Kasumi-1 (cell line): ENCODE data around the gene SCT.

Source experiments
- DNase-seq, 2 experiments: peaks; one replicate each; lab custom pipeline; 2025; lab: John Stamatoyannopoulos, UW

Gene SCT

GRCh38 chr11:584287-584686 lies 42.7 kb downstream of the SCT start:
- DNase-seq = no peak

GRCh38 chr11:581752-582151 lies 45.2 kb downstream of the SCT start:
- DNase-seq = no peak

GRCh38 chr11:581342-581741 lies 45.6 kb downstream of the SCT start:
- no peak for DNase-seq

DNA sequence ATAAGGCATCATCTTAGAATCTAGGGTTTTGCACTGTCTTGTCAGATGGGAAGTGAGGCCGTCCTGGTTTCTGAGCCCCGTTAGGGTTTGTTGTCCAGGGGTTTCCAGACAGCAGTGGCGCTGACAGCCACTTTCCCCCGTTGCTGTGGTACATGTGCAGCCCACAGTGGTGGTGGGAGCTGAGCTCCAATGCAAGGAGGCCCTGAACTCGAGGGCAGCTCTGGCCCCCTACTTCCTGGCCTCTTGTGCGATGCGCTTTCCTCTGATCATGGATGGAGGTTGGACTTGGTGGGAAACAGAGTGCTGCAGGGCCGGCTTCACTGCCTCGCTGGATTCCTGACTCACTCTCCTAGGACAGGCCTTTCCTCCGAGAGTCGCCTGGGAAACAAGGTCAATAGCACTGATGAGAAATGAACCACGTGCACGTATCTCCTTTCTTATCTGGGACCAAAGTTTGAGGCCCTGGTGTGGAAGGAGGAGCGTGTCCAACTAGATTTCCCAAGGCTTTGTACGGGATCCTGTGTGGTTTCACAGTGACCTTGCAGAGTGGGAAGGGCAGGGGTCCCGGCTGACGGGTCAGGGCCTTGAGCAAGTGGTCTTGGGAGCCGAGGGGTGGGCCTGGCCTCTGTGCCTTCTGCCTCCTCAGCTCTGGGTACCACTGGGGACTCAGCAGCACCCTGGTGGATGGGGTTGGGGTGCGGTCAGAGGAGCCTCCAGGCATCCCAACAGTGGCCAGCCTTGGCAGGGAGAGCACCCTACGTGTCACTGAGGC lies 47.0 kb downstream of the SCT start:
- no peak for DNase-seq

DNA sequence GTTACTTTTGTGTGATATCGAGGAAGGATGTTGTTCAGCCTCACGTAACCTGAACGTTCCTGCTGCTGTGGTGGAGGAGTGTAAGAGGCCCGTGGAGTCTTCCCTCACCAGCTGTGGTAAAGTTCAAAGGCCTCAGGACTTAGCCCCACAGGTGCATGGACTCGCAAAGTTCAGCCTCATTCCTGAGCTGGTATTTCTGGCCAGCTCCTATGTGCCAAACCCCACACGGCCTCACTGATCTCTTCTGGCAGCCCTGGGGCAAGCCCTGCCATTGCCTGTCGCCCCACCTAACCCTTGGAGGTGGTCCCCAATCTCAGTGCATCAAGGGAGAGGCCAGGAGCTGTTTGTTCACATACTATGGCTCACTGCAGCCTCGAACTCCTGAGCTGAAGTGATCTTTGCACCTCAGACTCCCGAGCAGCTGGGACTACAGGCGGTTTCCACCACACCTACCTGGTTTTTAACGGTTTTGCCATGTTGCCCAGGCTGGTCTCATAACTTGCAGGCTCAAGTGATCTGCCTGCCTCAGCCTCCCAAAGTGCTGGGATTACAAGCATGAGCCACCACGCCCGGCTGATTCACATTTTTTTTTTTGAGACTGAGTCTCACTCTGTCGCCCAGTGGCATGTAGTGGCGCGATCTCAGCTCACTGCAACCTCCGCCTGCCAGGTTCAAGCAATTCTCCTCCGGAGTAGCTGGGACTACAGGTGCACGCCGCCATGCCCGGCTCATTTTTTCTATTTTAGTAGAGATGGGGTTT lies 48.5 kb downstream of the SCT start:
- DNase-seq = no peak

DNA sequence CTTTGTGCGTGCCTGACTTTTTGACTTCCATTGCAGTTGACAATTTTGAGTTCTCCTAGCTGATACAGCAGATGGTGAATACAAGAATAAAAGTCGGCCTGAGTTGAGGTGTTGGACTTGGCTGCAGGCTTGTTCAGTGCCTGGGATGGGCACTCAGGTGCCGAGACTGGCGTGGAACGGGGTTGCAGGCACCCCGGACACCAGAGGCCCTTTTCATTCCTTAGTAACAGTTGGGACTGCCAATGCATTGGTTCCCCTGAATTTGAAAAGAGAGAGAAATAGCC lies 49.4 kb downstream of the SCT start:
- DNase-seq = no peak

DNA sequence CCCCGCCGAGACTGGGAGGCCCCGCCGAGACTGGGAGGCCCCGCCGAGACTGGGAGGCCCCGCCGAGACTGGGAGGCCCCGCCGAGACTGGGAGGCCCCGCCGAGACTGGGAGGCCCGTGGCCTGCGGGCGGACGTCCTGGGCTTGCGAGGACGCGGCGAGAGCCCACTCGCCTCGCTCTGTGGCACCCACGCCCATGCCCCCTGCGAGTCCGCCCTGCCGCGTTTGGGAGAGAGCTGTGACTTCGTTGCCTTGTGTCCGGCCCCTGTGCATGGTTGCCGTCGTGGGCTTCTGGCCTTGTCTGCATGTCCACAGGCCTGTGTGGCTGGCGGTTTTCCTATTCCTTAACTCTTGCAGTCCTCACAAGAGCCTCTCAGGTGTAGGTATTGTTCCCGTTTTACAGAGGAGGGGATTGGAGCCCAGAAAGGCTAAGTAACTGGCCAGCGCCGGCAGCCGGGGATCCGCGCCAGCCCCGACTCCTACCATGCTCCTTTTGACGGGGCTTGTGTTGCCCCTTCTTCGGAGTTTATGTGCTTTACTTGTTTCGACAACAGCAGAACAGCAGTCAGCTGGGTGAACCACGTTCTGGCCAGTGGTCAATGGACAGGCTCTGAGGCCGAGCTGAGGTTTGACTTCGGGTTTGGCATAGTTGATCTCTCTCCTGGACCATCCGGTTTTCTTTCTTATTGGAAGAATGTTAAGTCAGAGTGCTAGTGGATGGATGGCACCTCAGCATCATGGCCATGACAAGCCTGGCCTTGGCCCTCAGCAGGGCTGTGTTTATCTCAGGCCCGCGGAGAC lies 50.0 kb downstream of the SCT start:
- DNase-seq = peak in 1 of 2 experiments; percentile 17
